ENCODE results near the gene GDPGP1. TPM values are rescaled to one million over a fixed set of nuclear protein-coding genes. Genes with fewer than 3 reads are reported as not detected.
"Not testable (repeated sequence)": the region's sequence is repeated elsewhere in the genome, so short reads cannot be mapped to it uniquely, and the experiment has no call there.

GDPGP1 gene
- polyA plus RNA-seq, 1 experiment = 4.8 TPM

GRCh38 chr15:90268415-90268814 is 34.4 kb downstream of the GDPGP1 start:
- Histone ChIP-seq H3K36me3 (ENCODE audit: control insufficient read depth, insufficient read depth, low read length) (peaks cover 12% of the 10 kb centered on the region), H3K27me3 (ENCODE audit: control insufficient read depth, insufficient read depth, low read length) (no peaks in the 10 kb centered on the region), H3K4me3 (ENCODE audit: low read depth, low read length) (no peak overlapping the region)
- POLR2A ChIA-PET = no interaction called here
- no peak for TF ChIP-seq CTCF (IDR thresholded peaks at IDR 0.05; ENCODE audit: insufficient read depth, low read depth, low read length)
- CTCF ChIA-PET = interaction anchor here (0.6 to 1.7 kb wide), 3 partner anchors 11 to 47 kb away, joined by 3 read pairs; no protein-coding TSS in a partner anchor
- DNase-seq (ENCODE audit: low read depth) = no peak

GRCh38 chr15:90270502-90271150 is 36.6 kb downstream of the GDPGP1 start:
- Histone ChIP-seq H3K27me3 (ENCODE audit: control insufficient read depth, insufficient read depth, low read length) (no peaks in the 10 kb centered on the region), H3K4me3 (ENCODE audit: low read depth, low read length) (no peak overlapping the region), H3K36me3 (ENCODE audit: control insufficient read depth, insufficient read depth, low read length) (peaks cover 12% of the 10 kb centered on the region)
- TF ChIP-seq CTCF (IDR thresholded peaks at IDR 0.05; ENCODE audit: insufficient read depth, low read depth, low read length) = no peak
- DNase-seq (ENCODE audit: low read depth) = no peak
- POLR2A ChIA-PET = no interaction called here
- CTCF ChIA-PET = interaction anchor here (1.4 to 2.2 kb wide), 2 partner anchors 23 to 30 kb away, joined by 5 read pairs; no protein-coding TSS in a partner anchor

GRCh38 chr15:90271459-90272166 is 37.6 kb downstream of the GDPGP1 start:
- peaks cover 12% of the 10 kb centered on the region for H3K36me3 ChIP-seq (ENCODE audit: control insufficient read depth, insufficient read depth, low read length)
- ChIA-PET CTCF (interaction anchor here (0.8 to 2.2 kb wide), 4 partner anchors 22 to 590 kb away, joined by 3 to 5 read pairs (median 4); no protein-coding TSS in a partner anchor), POLR2A (no interaction called here)
- no peak for DNase-seq (ENCODE audit: low read depth)
- H3K4me3 ChIP-seq (ENCODE audit: low read depth, low read length) = no peak overlapping the region
- TF ChIP-seq CTCF (IDR thresholded peaks at IDR 0.05; ENCODE audit: insufficient read depth, low read depth, low read length) = no peak
- no peaks in the 10 kb centered on the region for H3K27me3 ChIP-seq (ENCODE audit: control insufficient read depth, insufficient read depth, low read length)

- CTCF ChIA-PET = not testable (repeated sequence)
- POLR2A ChIA-PET = interaction anchor here (0.7 kb wide), 1 partner anchor 15 kb away, joined by 7 read pairs; no protein-coding TSS in a partner anchor
These were observed 44.5 kb downstream of the GDPGP1 start for GRCh38 chr15:90278467-90278866.

GRCh38 chr15:90280743-90281142 is 46.7 kb downstream of the GDPGP1 start:
- POLR2A ChIA-PET; H3K4me3 ChIP-seq (ENCODE audit: low read depth, low read length); H3K36me3 ChIP-seq (ENCODE audit: control insufficient read depth, insufficient read depth, low read length); H3K27me3 ChIP-seq (ENCODE audit: control insufficient read depth, insufficient read depth, low read length); DNase-seq (ENCODE audit: low read depth): not testable (repeated sequence)
- CTCF ChIA-PET = interaction anchor here (1.4 kb wide), 2 partner anchors 20 to 39 kb away, joined by 3 to 7 read pairs; no protein-coding TSS in a partner anchor

More at GRCh38 chr15:90278467-90278866, 44.5 kb downstream of the GDPGP1 start:
- not testable (repeated sequence) for DNase-seq (ENCODE audit: low read depth); H3K27me3 ChIP-seq (ENCODE audit: control insufficient read depth, insufficient read depth, low read length); H3K4me3 ChIP-seq (ENCODE audit: low read depth, low read length); H3K36me3 ChIP-seq (ENCODE audit: control insufficient read depth, insufficient read depth, low read length)

GRCh38 chr15:90281637-90282036 is 47.6 kb downstream of the GDPGP1 start:
- CTCF ChIA-PET = interaction anchor here (4.0 kb wide), 1 partner anchor 12 kb away, joined by 21 read pairs; no protein-coding TSS in a partner anchor
- H3K36me3 ChIP-seq (ENCODE audit: control insufficient read depth, insufficient read depth, low read length); POLR2A ChIA-PET; H3K27me3 ChIP-seq (ENCODE audit: control insufficient read depth, insufficient read depth, low read length); H3K4me3 ChIP-seq (ENCODE audit: low read depth, low read length); DNase-seq (ENCODE audit: low read depth): not testable (repeated sequence)
